ENCODE data around the gene OSBPL1A.

Gene OSBPL1A

GRCh38 chr18:24121625-24122024, 276.0 kb downstream of the OSBPL1A start:
- no peak for DNase-seq (ENCODE audit: low spot score)

- no peak for DNase-seq (ENCODE audit: low spot score)
Measured at GRCh38 chr18:24120676-24121075, 276.9 kb downstream of the OSBPL1A start.

GRCh38 chr18:24118750-24119577, 278.7 kb downstream of the OSBPL1A start:
- DNase-seq (ENCODE audit: low spot score): peak; percentile 58

- no peak for DNase-seq (ENCODE audit: low spot score)
Measured at GRCh38 chr18:24115628-24116027, 282.0 kb downstream of the OSBPL1A start.

- no peak for DNase-seq (ENCODE audit: low spot score)
Measured at GRCh38 chr18:24114924-24115549, 282.6 kb downstream of the OSBPL1A start.

GRCh38 chr18:24112874-24113615, 284.6 kb downstream of the OSBPL1A start:
- no peak for DNase-seq (ENCODE audit: low spot score)

- DNase-seq (ENCODE audit: low spot score): no peak
Measured at GRCh38 chr18:24112464-24112863, 285.2 kb downstream of the OSBPL1A start.

Measured in COLO829 (cell line).